ENCODE results near the gene POLR3K. TPM values are rescaled to one million over a fixed set of nuclear protein-coding genes. Genes with fewer than 3 reads are reported as not detected.

POLR3K gene
- total RNA-seq, 2 experiments from 2014 or later: 47.7 to 48.2 TPM

DNA sequence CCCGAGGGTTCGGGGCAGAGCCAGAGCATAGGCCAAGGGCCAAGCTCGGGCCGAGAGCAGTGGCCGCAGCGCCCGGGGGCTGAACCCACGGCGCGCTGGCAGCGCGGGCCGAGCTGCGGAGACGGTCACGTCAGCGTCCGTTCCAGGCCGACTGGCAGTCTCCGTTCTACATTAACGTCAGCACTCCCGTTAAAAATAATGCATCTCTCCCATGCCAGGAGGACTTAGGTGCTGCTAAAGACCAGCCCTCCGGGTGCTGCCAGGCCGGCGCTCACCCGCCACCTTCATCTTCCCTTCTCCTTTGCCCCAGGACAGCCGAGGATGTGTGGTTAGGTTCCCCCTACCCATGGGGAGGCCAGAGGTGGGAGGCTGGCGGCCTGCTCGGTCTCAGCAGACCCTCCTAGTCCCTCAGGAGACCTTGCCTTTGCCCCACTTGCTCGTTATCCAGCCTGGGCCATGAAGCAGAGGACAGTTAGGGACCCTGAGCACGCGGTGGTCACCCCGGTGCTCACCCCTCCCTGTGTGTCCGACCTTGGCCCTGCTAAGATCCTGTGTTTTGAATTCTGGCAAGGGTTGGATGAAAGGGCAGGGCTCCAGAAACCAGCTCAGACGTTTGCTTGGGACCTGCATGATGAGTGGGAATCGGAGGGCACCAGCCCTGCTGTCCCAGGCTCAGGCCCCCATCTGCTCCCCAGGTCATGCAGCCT lies 25.2 kb upstream of the POLR3K start:
- peaks cover 35% of the 10 kb centered on the region for H3K4me1 Mint-ChIP-seq (ENCODE audit: low read depth)
- H3K27me3 Mint-ChIP-seq (ENCODE audit: low read depth): peaks cover 9% of the 10 kb centered on the region
- ATAC-seq (peak; percentile 21), DNase-seq (no peak)
- ChIA-PET CTCF (interaction anchor here (0.7 to 5.7 kb wide), 5 partner anchors 9 to 18 kb away, joined by 3 to 35 read pairs (median 11); no protein-coding TSS in a partner anchor), POLR2A (interaction anchor here (0.5 to 1.8 kb wide), 4 partner anchors 19 to 118 kb away, joined by 3 to 4 read pairs (median 4); partner anchors contain the start of genes POLR3K and SNRNP25)
- H3K4me3 Mint-ChIP-seq: peak overlapping the region; percentile 87
- H3K27ac Mint-ChIP-seq: peak overlapping the region; percentile 87
- peaks cover 16% of the 10 kb centered on the region for H3K36me3 Mint-ChIP-seq (ENCODE audit: low read depth)
- no peaks in the 10 kb centered on the region for H3K9me3 Mint-ChIP-seq (ENCODE audit: insufficient read depth)

- Mint-ChIP-seq H3K4me3 (peak within 1 kb of the TSS; percentile 87), H3K4me1 (ENCODE audit: low read depth) (peaks cover 32% of the 10 kb centered on the region), H3K36me3 (ENCODE audit: low read depth) (peaks cover 14% of the 10 kb centered on the region), H3K9me3 (ENCODE audit: insufficient read depth) (no peaks in the 10 kb centered on the region), H3K27ac (peak within 1 kb of the TSS; percentile 87), H3K27me3 (ENCODE audit: low read depth) (peaks cover 13% of the 10 kb centered on the region)
- ChIA-PET CTCF (interaction anchor here (0.7 to 5.7 kb wide), 3 partner anchors 10 to 18 kb away, joined by 3 to 35 read pairs (median 31); no protein-coding TSS in a partner anchor), POLR2A (interaction anchor here (0.5 to 1.8 kb wide), 8 partner anchors 8 to 60 kb away, joined by 3 to 5 read pairs (median 4); partner anchors contain the start of genes NPRL3, POLR3K and SNRNP25)
- ATAC-seq (peak; percentile 80), DNase-seq (peak; percentile 87)
Observed at GRCh38 chr16:77807-78443, 24.5 kb upstream of the POLR3K start, which contains the start of gene MPG. TSS of gene MPG (plus strand) at chr16:78225. CDS start at chr16:78310, 85 bp downstream.

DNA sequence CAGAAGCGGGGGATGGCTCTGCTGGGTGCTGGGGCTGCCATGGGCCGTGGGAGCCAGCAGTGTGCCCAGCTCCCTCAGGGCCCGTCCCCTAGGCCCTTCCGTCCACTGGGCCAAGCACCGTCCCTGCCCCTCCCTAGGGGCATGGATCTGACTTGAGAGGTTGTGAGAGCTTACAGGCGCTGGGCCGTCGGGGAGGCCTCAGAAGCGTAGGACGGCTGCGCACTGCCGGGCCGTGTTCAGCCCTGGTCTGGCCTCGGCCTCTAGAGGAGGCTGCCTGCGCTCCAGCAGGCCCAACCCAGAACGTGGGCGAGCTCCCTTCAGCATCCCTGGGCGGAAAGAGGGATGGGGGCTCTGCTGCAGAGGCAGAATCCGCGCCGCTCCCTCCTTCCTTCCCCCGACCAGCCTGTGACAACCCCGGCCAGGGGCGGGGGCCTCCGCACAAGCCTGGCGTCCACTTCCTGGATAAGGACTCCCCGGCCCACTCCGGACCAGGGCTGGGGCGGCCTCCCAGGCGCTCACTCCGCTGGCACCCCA lies 23.9 kb upstream of the POLR3K start:
- Mint-ChIP-seq H3K9me3 (ENCODE audit: insufficient read depth) (no peaks in the 10 kb centered on the region), H3K36me3 (ENCODE audit: low read depth) (peaks cover 12% of the 10 kb centered on the region), H3K4me3 (peak overlapping the region; percentile 67), H3K4me1 (ENCODE audit: low read depth) (peaks cover 31% of the 10 kb centered on the region), H3K27me3 (ENCODE audit: low read depth) (peaks cover 15% of the 10 kb centered on the region), H3K27ac (peak overlapping the region; percentile 71)
- DNase-seq (peak; percentile 47), ATAC-seq (peak; percentile 42)
- ChIA-PET POLR2A (interaction anchor here (0.5 to 1.8 kb wide), 8 partner anchors 7 to 61 kb away, joined by 3 to 5 read pairs (median 4); partner anchors contain the start of genes NPRL3, POLR3K and SNRNP25), CTCF (interaction anchor here (3.8 to 5.7 kb wide), 2 partner anchors 12 to 19 kb away, joined by 31 to 35 read pairs; no protein-coding TSS in a partner anchor)

- POLR2A ChIA-PET: interaction anchor here (0.8 to 1.8 kb wide), 6 partner anchors 9 to 61 kb away, joined by 3 to 5 read pairs (median 4); partner anchors contain the start of gene NPRL3
- ATAC-seq: no peak
Observed at GRCh38 chr16:76535-77272, 23.3 kb upstream of the POLR3K start.

GRCh38 chr16:75580-76501 lies 22.4 kb upstream of the POLR3K start:
- Mint-ChIP-seq H3K27me3 (ENCODE audit: low read depth) (peaks cover 22% of the 10 kb centered on the region), H3K36me3 (ENCODE audit: low read depth) (peaks cover 10% of the 10 kb centered on the region), H3K9me3 (ENCODE audit: insufficient read depth) (no peaks in the 10 kb centered on the region), H3K27ac (no peak overlapping the region), H3K4me1 (ENCODE audit: low read depth) (peaks cover 31% of the 10 kb centered on the region), H3K4me3 (peak overlapping the region; percentile 67)
- DNase-seq (no peak), ATAC-seq (no peak)
- ChIA-PET POLR2A (interaction anchor here (1.0 to 1.2 kb wide), 2 partner anchors 9 kb away, joined by 3 to 7 read pairs; no protein-coding TSS in a partner anchor), CTCF (interaction anchor here (2.7 to 5.7 kb wide), 3 partner anchors 11 to 31 kb away, joined by 8 to 35 read pairs (median 31); no protein-coding TSS in a partner anchor)

More at GRCh38 chr16:76535-77272, 23.3 kb upstream of the POLR3K start:
- Mint-ChIP-seq H3K9me3 (ENCODE audit: insufficient read depth) (no peaks in the 10 kb centered on the region), H3K27ac (peak overlapping the region; percentile 71), H3K4me1 (ENCODE audit: low read depth) (peaks cover 31% of the 10 kb centered on the region), H3K36me3 (ENCODE audit: low read depth) (peaks cover 12% of the 10 kb centered on the region), H3K4me3 (peak overlapping the region; percentile 67), H3K27me3 (ENCODE audit: low read depth) (peaks cover 17% of the 10 kb centered on the region)
- peak; percentile 43 for DNase-seq
- CTCF ChIA-PET: interaction anchor here (3.8 to 5.7 kb wide), 2 partner anchors 12 to 20 kb away, joined by 31 to 35 read pairs; no protein-coding TSS in a partner anchor

DNA sequence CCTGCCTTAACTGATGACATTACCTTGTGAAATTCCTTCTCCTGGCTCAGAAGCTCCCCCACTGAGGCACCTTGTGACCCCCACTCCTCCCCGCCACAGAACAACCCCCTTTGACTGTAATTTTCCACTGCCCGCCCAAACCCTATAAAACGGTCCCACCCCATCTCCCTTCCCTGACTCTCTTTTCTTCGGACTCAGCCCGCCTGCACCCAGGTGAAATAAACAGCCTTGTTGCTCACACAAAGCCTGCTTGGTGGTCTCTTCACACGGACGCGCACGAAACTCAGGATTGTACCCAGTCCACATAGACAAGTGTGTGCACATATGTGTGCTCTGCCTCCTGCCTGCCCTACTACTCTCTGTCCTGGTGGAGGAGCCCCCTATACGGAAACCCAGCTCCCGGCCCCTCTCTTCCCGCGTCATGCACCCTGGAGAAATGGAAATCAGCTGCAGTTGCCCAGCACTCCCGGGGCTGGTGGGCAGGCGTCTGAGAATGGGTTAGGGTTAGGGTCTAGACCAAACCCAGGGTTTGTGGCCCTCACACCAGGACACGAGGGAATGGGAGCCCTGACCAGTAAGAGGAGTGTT lies 21.4 kb upstream of the POLR3K start:
- no peaks in the 10 kb centered on the region for H3K9me3 Mint-ChIP-seq (ENCODE audit: insufficient read depth)
- H3K27ac Mint-ChIP-seq: no peak overlapping the region
- ChIA-PET POLR2A (interaction anchor here (1.2 kb wide), 1 partner anchor 10 kb away, joined by 7 read pairs; no protein-coding TSS in a partner anchor), CTCF (interaction anchor here (2.7 to 5.7 kb wide), 3 partner anchors 10 to 32 kb away, joined by 8 to 35 read pairs (median 31); no protein-coding TSS in a partner anchor)
- peaks cover 28% of the 10 kb centered on the region for H3K27me3 Mint-ChIP-seq (ENCODE audit: low read depth)
- no peak for DNase-seq
- no peak for ATAC-seq
- peaks cover 31% of the 10 kb centered on the region for H3K4me1 Mint-ChIP-seq (ENCODE audit: low read depth)
- H3K4me3 Mint-ChIP-seq: no peak overlapping the region
- peaks cover 4% of the 10 kb centered on the region for H3K36me3 Mint-ChIP-seq (ENCODE audit: low read depth)

GRCh38 chr16:74051-74746 lies 20.8 kb upstream of the POLR3K start:
- Mint-ChIP-seq H3K36me3 (ENCODE audit: low read depth) (no peaks in the 10 kb centered on the region), H3K27me3 (ENCODE audit: low read depth) (peaks cover 33% of the 10 kb centered on the region), H3K27ac (no peak overlapping the region), H3K9me3 (ENCODE audit: insufficient read depth) (no peaks in the 10 kb centered on the region), H3K4me3 (no peak overlapping the region), H3K4me1 (ENCODE audit: low read depth) (peaks cover 26% of the 10 kb centered on the region)
- ATAC-seq: no peak
- DNase-seq: no peak
- ChIA-PET CTCF (interaction anchor here (1.0 to 5.7 kb wide), 4 partner anchors 9 to 33 kb away, joined by 8 to 35 read pairs (median 20); no protein-coding TSS in a partner anchor), POLR2A (no interaction called here)

DNA sequence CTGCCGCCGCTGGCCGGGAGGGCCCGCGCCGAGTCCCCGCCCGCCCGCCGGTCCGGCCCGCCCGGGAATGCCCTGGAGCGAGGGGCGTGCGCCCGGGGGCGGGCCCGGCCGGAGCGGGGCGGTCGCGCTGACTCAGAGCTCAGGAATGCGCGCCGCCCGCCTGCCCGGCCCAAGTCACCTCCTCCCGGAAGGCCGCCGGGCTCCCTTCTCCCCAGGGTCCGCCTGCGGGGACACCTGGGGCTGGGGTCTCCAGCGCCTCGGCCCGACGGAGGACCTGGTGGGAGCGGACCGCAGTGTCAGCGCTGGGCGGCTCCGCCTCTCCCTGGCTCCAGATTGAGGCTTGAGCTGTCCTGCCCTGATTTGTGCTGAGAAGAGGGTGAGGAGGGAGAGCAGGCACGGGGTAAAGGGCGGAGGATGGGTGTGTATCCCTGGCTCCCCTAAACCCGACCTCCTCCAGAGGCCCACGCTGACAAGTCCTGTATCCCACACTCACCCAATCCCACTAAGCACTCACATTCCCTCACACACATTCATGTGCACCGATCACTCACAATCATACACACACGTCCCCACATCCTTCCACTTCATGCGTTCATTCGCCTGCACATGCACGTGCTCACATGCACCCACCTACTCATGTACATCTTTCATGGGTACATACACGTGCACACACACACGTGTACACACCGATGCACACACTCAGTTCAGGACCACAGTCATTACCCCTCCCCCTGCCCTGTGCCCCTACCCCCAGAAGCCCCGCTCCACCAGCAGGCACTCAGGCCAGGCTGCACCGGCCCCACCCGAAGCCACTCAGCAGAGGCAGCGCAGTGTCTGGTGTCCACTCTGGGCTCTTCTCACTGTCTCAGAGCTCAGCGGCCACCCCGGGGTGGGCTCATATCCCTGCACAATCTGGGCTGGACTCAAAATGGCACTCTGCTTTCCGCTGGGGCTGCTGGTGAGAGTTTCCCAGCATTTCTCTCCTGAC lies 19.4 kb upstream of the POLR3K start, which contains the start of gene RHBDF1:
Gene RHBDF1, minus strand, starts transcription at position 71 of the 988 bp plus-strand sequence. CDS start 7,616 bp downstream, outside the sequence.
- ChIA-PET POLR2A (no interaction called here), CTCF (interaction anchor here (1.0 to 5.7 kb wide), 4 partner anchors 8 to 108 kb away, joined by 3 to 52 read pairs (median 19); no protein-coding TSS in a partner anchor)
- Mint-ChIP-seq H3K36me3 (ENCODE audit: low read depth) (no peaks in the 10 kb centered on the region), H3K4me3 (peak within 1 kb of the TSS; percentile 22), H3K27ac (no peak within 1 kb of the TSS), H3K27me3 (ENCODE audit: low read depth) (peaks cover 33% of the 10 kb centered on the region), H3K9me3 (ENCODE audit: insufficient read depth) (no peaks in the 10 kb centered on the region), H3K4me1 (ENCODE audit: low read depth) (peaks cover 20% of the 10 kb centered on the region)
- no peak for DNase-seq
- peak; percentile 40 for ATAC-seq

Measured in activated CD8-positive, alpha-beta T cell treated with anti-CD3 and anti-CD28 coated beads, Interleukin-2, amount 10 ng/mL, durations not matched to agents 7 days and 5 days (primary cell).